KMS-11 (cell line): Measurements from ENCODE around the gene BMPR1A.
"Not testable (repeated sequence)": the region's sequence is repeated elsewhere in the genome, so short reads cannot be mapped to it uniquely, and the experiment has no call there.

ENCODE experiments used
- H2AFZ ChIP-seq: fragments of 200-600 bp; sonication (generic); 2 replicates; pipeline ENCODE4 v1.6.1; 2016; ENCODE audit warnings: antibody characterized with exemption, mixed run types, low read depth
- H3K27ac ChIP-seq: fragments of 200-600 bp; sonication (generic); 2 replicates; pipeline ENCODE4 v1.6.1; 2016; ENCODE audit warnings: mild to moderate bottlenecking, mixed run types
- H3K27me3 ChIP-seq: fragments of 200-600 bp; sonication (generic); 2 replicates; pipeline ENCODE4 v1.6.1; 2017; ENCODE audit warnings: mild to moderate bottlenecking, low read depth, mixed run types, moderate library complexity; ENCODE audit not compliant: insufficient read depth
- H3K36me3 ChIP-seq: fragments of 200-600 bp; sonication (generic); 2 replicates; pipeline ENCODE4 v1.6.1; 2017; ENCODE audit warnings: mild to moderate bottlenecking, mixed run types; ENCODE audit not compliant: insufficient read depth
- H3K4me1 ChIP-seq: fragments of 200-600 bp; sonication (generic); 2 replicates; pipeline ENCODE4 v1.6.1; 2016; ENCODE audit warnings: mild to moderate bottlenecking, low read depth, mixed run types; ENCODE audit not compliant: poor library complexity, severe bottlenecking
- H3K4me2 ChIP-seq: fragments of 200-600 bp; sonication (generic); 2 replicates; pipeline ENCODE4 v1.7.0; 2016; ENCODE audit warnings: mild to moderate bottlenecking, mixed run types
- H3K4me3 ChIP-seq: fragments of 200-600 bp; sonication (generic); IDR thresholded peaks from 2 replicates; pipeline ENCODE4 v1.6.1; 2017; ENCODE audit warnings: low read depth, low read length, mixed read lengths; ENCODE audit not compliant: insufficient read depth
- H3K79me2 ChIP-seq: fragments of 200-600 bp; sonication (generic); 2 replicates; pipeline ENCODE4 v1.6.1; 2016; ENCODE audit warnings: low read depth, mixed run types; ENCODE audit not compliant: insufficient read depth
- H3K9ac ChIP-seq: fragments of 200-600 bp; sonication (generic); 2 replicates; pipeline ENCODE4 v1.6.1; 2016; ENCODE audit warnings: mild to moderate bottlenecking, mixed run types
- H4K20me1 ChIP-seq: fragments of 200-600 bp; sonication (generic); 2 replicates; pipeline ENCODE4 v1.6.1; 2016; ENCODE audit warnings: mild to moderate bottlenecking, mixed run types; ENCODE audit not compliant: insufficient read depth
- CTCF ChIP-seq: fragments of 200-600 bp; sonication (generic); conservative IDR thresholded peaks from 2 replicates; pipeline ENCODE4 v1.6.1; 2017; ENCODE audit warnings: low read depth, mild to moderate bottlenecking, antibody characterized with exemption, low read length, moderate library complexity, mixed read lengths

Gene BMPR1A

GRCh38 chr10:86849181-86849894, 92.9 kb downstream of the BMPR1A start:
- Histone ChIP-seq H3K4me1 (no peaks in the 10 kb centered on the region), H3K27ac (no peak overlapping the region), H3K79me2 (no peaks in the 10 kb centered on the region)

GRCh38 chr10:86850481-86850880, 94.1 kb downstream of the BMPR1A start:
- Histone ChIP-seq H3K27ac (no peak overlapping the region), H4K20me1 (no peaks in the 10 kb centered on the region), H3K4me1 (no peaks in the 10 kb centered on the region), H3K79me2 (no peaks in the 10 kb centered on the region), H3K4me2 (no peak overlapping the region), H3K4me3 (no peak overlapping the region), H2AFZ (no peak overlapping the region), H3K27me3 (no peaks in the 10 kb centered on the region), H3K36me3 (no peaks in the 10 kb centered on the region), H3K9ac (no peak overlapping the region)
- TF ChIP-seq CTCF, result no peak

More at GRCh38 chr10:86849181-86849894, 92.9 kb downstream of the BMPR1A start:
- Histone ChIP-seq H4K20me1 (no peaks in the 10 kb centered on the region), H3K27me3 (no peaks in the 10 kb centered on the region), H2AFZ (no peak overlapping the region), H3K4me2 (no peak overlapping the region), H3K36me3 (no peaks in the 10 kb centered on the region), H3K9ac (no peak overlapping the region), H3K4me3 (no peak overlapping the region)
- TF ChIP-seq CTCF, result no peak

- Histone ChIP-seq H2AFZ (no peak overlapping the region), H3K4me2 (no peak overlapping the region), H3K79me2 (no peaks in the 10 kb centered on the region), H3K36me3 (no peaks in the 10 kb centered on the region), H3K9ac (no peak overlapping the region), H3K27ac (no peak overlapping the region), H3K4me3 (no peak overlapping the region), H3K27me3 (no peaks in the 10 kb centered on the region), H3K4me1 (no peaks in the 10 kb centered on the region), H4K20me1 (no peaks in the 10 kb centered on the region)
- TF ChIP-seq CTCF, result no peak
These were observed 95.1 kb downstream of the BMPR1A start for GRCh38 chr10:86851328-86852207.

- H3K27ac ChIP-seq, H2AFZ ChIP-seq, H3K27me3 ChIP-seq, H4K20me1 ChIP-seq, H3K4me1 ChIP-seq, H3K9ac ChIP-seq, H3K4me3 ChIP-seq, H3K4me2 ChIP-seq, H3K79me2 ChIP-seq, H3K36me3 ChIP-seq: not testable (repeated sequence)
These were observed 97.2 kb downstream of the BMPR1A start for GRCh38 chr10:86853582-86853981.
